AG09309 (cell line): ENCODE data around the gene APBA2.
"Not testable (repeated sequence)": the region's sequence is repeated elsewhere in the genome, so short reads cannot be mapped to it uniquely, and the experiment has no call there.

ENCODE experiments used
- DNase-seq: peaks from one replicate; pipeline ENCODE4 v3.0.0-alpha.2; 2010; ENCODE audit warnings: low read depth
- H3K4me3 ChIP-seq: 2 replicates; pipeline ENCODE4 v1.5.1; 2011; ENCODE audit warnings: mild to moderate bottlenecking, low read depth, low read length, moderate library complexity; ENCODE audit not compliant: control insufficient read depth
- TF ChIP-seq, protein P1 (sequence below): IDR thresholded peaks from 2 replicates; pipeline ENCODE4 v1.5.1; 2011; ENCODE audit warnings: mild to moderate bottlenecking, low read depth, low read length, inconsistent platforms; ENCODE audit not compliant: insufficient read depth, control insufficient read depth; ENCODE audit errors: missing control alignments

Gene APBA2

DNA sequence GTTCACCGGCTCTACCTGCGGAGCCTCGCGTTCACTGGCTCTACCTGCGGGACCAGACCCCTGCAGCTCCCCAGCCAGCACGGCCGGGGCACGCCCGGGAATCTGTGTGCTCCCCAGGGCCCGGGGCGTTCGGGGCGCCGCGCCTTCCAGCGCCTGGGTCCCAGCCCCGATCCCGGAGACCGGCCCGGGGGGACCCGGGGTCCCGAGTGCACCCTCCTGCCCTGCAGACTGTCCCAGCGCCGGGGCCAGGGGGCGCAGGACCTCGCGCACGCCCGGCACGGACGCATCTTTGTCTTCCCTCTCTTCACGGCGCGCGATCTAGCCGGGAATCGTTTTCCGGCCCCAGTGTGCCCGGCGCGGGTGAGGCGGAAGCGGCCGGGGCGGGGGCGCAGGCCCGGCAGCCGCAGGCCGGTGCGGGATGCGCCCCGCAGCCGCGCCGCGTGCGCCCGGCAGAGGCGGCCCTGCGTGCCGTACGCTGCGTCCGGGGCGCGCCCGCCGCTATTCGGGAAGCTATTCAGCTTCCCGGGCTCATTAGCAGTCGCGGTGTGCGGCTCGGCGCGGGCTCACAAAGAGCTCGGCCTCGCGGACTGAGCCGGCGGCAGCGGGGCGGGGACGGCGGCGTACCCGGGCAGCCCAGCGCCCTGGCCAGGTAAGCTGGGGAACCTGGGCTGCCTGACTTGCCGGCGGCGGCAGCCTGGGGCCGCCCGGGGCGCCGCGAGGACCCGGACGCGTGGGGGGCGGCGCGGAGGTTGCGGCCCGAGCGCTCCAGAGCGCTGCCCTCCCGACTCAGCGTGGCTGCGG, at the start of gene APBA2:
TSS of gene APBA2 (plus strand) at position 345 of the 801 bp plus-strand sequence. CDS start 167,911 bp downstream, outside the sequence.
- TF ChIP-seq, protein P1, sequence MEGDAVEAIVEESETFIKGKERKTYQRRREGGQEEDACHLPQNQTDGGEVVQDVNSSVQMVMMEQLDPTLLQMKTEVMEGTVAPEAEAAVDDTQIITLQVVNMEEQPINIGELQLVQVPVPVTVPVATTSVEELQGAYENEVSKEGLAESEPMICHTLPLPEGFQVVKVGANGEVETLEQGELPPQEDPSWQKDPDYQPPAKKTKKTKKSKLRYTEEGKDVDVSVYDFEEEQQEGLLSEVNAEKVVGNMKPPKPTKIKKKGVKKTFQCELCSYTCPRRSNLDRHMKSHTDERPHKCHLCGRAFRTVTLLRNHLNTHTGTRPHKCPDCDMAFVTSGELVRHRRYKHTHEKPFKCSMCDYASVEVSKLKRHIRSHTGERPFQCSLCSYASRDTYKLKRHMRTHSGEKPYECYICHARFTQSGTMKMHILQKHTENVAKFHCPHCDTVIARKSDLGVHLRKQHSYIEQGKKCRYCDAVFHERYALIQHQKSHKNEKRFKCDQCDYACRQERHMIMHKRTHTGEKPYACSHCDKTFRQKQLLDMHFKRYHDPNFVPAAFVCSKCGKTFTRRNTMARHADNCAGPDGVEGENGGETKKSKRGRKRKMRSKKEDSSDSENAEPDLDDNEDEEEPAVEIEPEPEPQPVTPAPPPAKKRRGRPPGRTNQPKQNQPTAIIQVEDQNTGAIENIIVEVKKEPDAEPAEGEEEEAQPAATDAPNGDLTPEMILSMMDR = no peak
- H3K4me3 ChIP-seq = peak within 1 kb of the TSS; percentile 44
- DNase-seq = no peak

DNA sequence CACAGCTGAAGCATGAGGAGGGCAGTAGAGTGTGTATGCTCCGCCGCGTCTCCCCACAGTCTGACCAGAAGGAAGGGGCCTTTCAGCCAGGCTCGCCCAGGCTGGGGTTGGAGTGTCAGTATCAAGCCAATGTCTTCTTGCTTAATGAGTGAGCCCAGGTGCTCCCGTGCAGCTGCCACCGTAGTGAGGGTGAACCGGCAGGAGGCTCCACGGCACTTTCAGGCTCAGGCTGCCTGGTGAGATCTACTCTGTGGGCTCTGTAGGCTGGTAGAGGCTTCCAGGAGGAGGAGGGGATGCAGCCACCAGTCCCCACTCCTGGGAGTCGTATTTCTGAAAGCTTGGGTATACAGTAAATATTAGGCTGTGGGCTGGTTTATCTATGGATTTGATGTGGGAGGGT, 45.5 kb upstream of the APBA2 start:
- DNase-seq = not testable (repeated sequence)

DNA sequence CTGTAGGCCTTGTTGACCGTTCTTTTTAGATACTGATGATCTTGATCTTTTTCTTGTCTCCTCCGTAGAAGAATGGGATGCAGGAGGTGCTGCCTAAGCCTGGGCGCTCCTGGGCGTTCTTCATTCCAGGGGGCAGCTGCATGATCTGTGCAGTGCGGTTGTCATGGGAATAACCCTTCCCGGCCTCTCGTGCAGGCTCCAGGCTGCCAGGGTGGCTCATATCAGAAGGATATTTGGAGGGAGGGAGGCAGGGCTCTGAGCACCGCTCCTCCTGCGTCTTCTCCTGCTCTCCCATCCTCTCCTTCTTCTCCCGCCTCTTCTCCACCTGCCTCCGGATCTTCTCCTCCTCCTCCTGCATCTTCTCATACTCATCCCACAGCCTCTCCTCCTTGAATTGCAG, 43.6 kb upstream of the APBA2 start:
- not testable (repeated sequence) for H3K4me3 ChIP-seq, DNase-seq

More for the DNA sequence above, 45.5 kb upstream of the APBA2 start:
- not testable (repeated sequence) for H3K4me3 ChIP-seq

DNA sequence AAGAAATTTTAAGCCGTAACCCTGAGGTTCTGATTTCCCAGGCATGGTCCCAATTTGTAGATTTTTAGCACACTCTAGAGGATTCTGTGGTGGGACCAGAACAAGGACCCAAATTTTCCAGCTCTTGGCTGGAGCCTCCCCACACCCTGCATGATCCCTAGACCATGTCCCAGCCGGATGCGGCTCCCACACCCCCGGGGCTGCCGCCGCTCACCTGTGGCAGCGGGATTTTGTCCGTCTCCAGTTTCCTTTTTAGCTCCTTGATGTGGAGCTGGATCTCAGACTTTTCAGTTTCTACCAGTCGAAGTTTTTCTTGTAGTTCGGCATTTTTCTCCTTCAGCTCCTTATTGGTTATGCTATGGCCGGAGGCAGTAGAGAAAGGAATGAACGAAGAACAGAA, 42.3 kb upstream of the APBA2 start:
- not testable (repeated sequence) for H3K4me3 ChIP-seq, DNase-seq

DNA sequence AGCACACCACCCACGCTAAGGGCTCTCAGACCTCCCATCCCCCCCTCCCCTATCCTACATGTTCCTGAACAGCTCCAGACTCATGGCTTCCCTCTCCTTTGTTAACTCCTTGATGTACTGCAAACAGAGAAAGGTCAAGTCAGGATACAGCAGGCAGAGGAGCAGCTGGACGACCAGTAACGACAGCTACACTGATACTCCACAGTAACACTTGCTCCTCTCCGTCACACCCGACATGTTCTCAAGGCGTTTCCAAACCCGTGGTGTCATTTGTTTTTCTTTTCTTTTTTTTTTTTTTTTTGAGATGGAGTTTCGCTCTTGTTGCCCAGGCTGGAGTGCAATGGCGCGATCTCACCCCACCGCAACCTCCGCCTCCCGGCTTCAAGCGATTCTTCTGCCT, 41.6 kb upstream of the APBA2 start:
- H3K4me3 ChIP-seq, DNase-seq: not testable (repeated sequence)

DNA sequence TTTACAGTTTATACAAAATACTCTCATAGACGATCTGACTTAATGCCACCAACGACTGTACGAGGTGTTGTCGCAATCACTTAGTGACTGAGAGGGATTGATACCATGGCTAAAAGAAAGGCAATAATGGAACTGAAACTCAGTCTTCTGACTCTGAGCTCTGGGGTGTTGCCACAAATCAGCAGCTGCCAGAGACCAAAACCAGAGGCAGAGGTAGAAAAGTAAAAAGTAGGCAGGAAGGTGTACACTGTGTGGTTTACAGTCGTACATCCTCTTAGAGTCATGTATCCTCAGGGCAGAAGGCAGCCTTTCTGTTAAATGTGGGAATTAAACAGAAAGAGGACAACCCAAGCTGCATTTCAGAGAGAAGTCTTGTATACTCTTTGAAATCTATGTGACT, 38.5 kb upstream of the APBA2 start:
- not testable (repeated sequence) for H3K4me3 ChIP-seq, DNase-seq

DNA sequence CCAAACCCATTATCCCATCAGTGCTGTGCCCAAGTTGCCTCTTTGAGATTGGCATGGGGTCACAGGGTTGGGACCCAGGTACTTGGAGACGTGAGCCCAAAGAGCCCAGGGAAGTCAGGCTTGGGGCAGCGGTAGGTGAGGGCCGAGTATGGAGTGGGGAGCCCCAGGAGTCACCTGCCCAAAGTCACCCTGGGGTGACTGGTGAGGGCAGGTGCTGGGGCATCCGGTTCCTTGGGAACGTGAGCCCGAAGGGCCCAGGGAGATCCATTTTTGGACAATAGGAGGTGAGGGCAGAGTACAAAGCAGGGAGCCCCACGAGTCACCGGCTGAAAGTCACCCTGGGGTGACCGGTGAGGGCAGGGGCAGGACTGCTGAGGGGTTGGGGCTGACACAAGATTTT, 37.8 kb upstream of the APBA2 start:
- H3K4me3 ChIP-seq, DNase-seq: not testable (repeated sequence)

DNA sequence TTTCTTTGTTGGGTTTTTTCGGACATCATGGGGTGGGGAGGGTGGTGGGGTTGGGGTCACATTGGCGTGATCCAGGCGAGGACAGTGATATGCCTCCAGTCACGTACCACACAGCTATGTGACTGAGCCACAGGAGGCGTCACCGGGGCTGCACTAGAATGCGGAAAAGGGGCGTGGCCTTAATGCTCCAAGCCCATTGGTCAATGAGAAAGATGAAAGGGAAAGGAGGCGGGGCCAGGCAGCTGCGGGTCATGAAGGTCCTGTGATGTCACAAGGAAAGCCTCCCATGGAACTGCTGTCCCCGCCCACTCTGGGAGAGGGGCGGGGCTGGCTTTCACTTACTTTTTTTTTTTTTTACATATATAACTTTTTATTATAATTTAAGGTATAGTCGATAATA, 37.3 kb upstream of the APBA2 start, which contains the start of gene GOLGA6L7:
TSS of gene GOLGA6L7 (minus strand) at position 124 of the 400 bp plus-strand sequence. CDS start at position 29, 95 bp downstream.
- not testable (repeated sequence) for H3K4me3 ChIP-seq, DNase-seq

DNA sequence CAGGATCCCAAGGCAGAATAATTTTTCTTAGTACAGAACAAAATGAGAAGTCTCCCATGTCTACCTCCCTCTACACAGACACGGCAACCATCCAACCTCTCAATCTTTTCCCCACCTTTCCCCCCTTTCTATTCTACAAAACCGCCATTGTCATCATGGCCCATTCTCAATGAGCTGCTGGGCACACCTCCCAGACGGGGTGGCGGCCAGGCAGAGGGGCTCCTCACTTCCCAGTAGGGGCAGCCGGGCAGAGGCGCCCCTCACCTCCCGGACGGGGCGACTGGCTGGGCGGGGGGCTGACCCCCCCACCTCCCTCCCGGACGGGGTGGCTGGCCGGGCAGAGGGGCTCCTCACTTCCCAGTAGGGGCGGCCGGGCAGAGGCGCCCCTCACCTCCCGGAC, 36.5 kb upstream of the APBA2 start:
- DNase-seq, H3K4me3 ChIP-seq: not testable (repeated sequence)

DNA sequence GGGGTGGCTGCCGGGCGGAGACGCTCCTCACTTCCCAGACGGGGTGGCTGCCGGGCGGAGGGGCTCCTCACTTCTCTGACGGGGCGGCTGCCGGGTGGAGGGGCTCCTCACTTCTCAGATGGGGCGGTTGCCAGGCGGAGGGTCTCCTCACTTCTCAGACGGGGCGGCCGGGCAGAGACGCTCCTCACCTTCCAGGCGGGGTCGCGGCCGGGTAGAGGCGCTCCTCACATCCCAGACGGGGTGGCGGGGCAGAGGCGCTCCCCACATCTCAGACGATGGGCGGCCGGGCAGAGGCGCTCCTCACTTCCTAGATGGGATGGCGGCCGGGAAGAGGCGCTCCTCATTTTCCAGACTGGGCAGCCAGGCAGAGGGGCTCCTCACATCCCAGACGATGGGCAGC, 36.0 kb upstream of the APBA2 start:
- not testable (repeated sequence) for DNase-seq, H3K4me3 ChIP-seq

DNA sequence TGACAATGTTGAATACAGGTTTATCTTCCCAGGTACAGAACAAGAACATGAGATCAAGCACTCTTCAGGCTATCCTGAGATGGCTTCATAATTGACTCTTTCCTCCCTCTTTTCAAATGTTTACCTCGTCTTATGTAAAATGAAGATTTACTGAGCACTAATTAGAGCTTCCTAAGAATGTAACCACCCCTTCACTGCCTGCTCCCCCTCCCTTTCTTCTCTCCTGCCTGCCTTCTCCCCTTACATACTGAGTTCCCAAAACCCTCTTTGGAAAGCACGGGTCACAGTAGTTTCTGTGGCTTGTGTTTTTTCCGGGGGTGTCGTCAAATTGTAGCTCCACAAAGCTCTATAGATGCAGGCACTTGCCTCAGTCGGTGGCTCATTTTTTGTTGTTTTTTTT, 32.1 kb upstream of the APBA2 start:
- DNase-seq, H3K4me3 ChIP-seq: not testable (repeated sequence)

DNA sequence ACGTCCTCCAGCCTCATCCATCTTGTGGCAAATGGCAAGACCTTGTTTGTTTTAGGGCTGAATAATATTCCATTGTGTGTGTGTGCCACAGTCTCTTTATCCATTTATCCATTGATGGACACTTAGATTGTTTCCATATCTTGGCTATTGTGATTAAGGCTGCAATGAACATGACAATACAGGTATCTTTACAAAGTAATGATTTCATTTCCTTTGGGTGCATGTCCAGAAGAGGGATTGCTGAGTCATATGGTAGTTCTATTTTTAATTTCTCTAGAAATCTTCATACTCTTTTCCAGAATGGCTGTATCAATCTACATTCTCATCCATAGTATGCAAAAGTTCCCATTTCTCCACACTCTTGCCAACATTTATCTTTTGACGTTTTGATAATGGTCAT, 31.2 kb upstream of the APBA2 start:
- not testable (repeated sequence) for H3K4me3 ChIP-seq, DNase-seq

DNA sequence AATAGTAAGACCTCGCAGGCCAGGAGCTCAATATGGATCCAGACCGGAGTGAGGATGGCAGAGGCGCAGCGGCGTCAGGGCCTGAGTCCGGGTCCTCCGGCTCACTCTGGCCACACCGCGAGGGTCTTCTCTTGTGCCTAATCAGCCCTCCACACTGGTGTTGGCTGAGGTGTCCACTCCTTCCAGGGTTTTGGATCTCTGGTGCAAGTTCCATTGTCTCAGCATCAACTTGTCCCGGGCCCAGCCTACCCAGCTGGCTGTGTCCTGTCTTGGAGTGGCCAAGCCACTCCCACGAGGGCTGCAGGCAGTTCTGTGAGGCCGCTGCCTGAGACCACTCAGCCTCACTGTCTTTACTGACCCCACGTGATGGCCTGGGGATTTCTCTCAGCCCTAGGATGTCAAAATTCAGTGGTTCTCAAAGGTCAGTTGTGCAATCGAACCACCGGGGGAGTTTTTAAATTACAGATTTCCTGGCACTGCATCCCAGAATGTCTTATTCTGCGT, 24.7 kb upstream of the APBA2 start:
- TF ChIP-seq, protein P1 = no peak
- peak; percentile 3 for DNase-seq
- H3K4me3 ChIP-seq = no peak overlapping the region

DNA sequence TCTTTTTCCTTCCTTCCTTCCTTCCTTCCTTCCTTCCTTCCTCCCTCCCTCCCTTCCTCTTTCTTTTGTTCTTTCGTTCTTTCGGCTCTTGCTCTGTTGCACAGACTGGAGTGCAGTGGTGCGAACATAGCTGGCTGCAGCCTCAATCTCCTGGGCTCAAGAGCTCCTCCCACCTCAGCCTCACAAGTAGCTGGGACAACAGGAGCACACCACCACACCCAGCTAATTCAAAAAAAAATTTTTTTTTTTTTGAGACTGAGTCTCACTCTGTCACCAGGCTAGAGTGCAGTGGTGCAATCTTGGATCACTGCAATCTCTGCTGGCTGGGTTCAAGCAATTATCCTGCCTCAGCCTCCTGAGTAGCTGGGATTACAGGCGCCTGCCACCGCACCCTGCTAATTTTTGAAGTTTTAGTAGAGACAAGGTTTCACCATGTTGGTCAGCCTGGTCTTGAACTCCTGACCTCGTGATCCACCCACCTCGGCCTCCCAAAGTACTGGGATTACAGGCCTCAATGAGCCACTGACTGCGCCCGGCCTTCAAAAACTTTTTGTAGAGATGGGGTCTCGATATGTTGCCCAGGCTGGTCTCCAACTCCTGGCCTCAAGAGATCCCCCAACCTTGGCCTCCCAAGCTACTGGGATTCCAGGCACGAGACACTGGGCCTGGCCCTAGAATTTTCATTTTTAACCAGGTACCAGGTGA, 24.0 kb upstream of the APBA2 start:
- DNase-seq, H3K4me3 ChIP-seq: not testable (repeated sequence)
